HG02642 (cell line): ENCODE data around the gene PTPN14.

ENCODE experiments used
- ATAC-seq: cut with Tn5 transposase; IDR thresholded peaks from one replicate; pipeline ENCODE4 v1.9.1; 2021; ENCODE audit warnings: mild to moderate bottlenecking; ENCODE audit not compliant: unreplicated experiment, poor library complexity

Gene PTPN14

DNA sequence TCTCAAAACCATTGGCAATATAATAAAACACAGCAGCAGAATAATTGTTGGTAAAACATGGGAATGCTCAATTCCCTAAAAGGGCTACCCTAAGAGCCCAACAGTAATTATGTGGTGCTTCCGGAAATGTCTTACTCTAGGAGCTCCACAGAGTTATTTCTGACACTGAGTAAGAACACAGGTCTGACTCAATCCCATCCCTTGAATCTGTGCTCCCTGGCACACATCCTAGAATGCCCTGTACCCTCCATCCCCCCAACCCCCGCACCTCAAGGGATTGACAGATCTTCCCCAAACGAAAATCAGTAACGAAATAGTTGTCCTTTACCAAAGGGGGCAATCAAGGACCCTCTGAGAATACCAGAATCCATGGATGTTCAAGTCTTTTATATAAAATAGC is 198.6 kb downstream of the PTPN14 start:
- no peak for ATAC-seq

DNA sequence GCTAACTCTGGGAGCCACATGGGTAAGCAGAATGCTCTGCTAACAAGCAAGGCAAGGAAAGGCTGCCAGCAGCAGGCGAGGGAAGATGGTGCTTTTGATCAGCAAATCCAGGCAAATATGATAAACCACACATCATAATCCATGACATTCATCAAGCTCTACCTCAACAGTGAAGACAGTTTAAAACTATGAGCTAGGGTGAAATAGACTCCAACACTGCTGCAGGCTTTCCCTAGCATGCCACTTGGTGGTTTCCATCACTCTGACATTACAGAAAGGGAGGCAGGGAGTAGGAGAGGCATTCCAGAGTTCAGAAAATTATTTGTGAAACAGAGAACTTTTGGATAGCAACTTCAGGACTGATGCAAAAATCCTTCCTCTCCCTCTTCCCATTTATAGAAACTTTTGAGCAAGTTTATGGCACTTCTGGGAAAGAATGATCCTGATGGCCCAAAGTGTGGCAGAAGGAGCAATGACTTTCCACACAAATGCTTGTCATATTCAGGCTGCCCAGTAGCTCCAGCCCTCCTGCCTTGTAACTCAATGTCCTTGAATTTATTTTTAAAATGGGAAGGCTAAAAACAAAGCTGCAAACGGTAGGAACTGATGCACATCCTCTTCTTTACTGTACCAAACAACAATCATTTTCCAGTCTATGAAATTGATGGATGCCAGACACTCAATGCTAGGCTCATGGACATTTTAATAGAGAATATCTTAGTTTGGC is 199.7 kb downstream of the PTPN14 start:
- ATAC-seq, result no peak

DNA sequence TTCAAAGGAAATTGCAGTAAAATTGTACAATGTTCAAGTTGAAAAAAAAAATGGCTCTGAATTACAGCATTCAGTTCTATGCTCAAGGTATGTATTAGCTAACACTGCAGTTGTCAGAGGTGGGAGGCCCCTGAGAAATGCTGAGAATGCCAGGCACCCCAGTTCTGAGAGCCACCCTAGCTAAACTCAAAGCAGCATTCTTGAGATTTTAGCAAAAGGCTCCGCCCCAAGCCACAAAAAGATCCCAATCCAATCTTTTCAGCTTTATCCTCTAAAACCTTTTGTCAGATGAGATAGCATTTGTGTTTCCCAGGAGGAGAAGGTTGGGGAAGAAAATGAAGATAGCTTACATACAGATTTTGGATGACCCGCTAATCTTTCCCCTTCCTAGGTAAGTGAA is 201.6 kb downstream of the PTPN14 start:
- ATAC-seq, result no peak

DNA sequence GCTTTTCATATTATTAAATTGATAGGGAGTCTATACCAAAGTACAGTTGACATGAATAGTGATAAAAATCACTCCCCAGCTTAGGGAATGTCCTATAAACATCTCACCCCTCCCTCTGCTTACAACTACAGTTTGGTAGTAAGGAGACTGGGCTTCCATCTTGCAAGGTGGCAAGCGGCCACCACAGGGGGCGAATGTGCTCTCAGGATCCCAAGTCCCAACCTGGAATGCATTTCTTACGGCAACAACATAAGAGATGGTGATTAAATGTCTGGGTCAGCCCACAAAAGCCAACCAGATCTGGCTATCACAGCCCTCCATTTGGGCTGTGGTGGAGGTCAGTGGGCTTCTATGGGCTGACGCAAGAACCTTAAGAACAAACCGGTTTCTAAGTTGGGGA is 202.4 kb downstream of the PTPN14 start:
- no peak for ATAC-seq

DNA sequence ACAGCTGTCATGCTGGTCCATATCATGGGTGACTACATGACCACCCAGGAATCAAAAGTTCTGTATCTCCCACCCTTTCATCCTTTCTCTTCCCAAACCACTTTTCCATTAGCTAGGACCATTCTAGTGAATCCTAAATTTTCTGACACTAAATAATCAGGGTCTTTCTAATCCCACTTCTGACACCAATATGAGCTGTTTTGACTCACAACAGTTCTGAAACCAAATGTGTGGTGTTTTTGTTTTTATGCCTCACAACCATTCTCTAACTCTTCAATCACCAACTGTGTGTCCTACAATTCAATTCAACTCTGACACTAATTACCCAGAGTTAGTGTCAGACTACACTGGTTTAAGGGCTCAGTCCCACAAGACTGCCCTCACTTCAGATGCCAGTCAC is 206.5 kb downstream of the PTPN14 start:
- ATAC-seq, result no peak

DNA sequence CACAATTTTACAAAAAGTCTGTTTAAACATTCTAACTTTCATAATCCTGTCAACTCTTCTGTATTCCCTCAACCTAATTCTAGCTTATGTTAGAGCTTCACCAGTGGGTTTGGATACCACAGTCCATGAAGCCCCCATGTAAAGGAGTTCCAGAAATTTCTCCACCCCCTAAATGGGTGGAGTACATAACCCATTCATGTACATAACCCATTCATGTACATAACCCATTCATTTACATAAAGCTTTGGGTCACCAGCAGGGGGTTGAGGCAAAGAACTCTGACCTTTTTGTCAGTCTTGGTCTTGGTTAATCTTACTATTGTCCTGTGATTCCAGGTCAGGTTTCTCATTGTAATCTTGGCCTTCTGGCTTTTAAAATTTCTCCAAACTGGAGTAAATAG is 208.9 kb downstream of the PTPN14 start:
- ATAC-seq, result no peak

DNA sequence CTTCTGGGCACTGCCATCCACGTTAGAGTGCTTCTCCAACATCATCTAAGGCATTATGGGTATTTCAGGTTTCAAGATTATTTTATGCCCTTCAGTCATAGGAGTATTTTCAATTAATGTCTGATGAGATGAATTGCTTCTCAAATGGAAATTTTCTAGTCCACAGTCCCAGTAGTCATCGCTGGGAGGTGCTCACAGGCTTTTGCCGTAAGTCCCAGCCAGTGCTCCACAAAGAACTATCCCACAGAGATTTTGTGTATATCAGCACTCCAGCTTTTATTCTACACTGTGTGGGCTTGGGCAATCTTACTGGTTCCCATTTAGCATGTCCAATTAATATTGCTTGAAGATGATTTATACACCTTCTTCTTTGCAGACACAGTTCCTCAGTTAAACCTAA is 209.5 kb downstream of the PTPN14 start:
- ATAC-seq, result no peak

DNA sequence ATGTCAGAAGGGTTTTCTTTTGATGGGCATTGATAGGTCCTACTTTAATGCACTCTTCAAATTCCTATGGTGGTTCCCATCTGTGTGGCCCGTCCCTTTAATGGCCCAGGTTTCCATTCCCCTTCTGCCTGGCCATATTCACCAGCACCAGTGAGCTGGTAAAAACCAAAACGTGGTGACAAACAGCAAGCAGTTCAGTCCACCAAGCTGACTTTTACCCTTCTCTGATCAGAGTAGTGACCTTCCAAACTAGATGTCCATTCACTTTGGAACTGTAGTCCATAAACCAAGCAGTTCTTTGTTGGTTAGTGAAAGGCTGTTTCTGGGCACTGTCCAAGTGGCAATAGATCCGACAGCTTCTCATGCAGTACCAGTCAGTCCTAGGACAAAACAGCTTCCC is 209.9 kb downstream of the PTPN14 start:
- no peak for ATAC-seq

DNA sequence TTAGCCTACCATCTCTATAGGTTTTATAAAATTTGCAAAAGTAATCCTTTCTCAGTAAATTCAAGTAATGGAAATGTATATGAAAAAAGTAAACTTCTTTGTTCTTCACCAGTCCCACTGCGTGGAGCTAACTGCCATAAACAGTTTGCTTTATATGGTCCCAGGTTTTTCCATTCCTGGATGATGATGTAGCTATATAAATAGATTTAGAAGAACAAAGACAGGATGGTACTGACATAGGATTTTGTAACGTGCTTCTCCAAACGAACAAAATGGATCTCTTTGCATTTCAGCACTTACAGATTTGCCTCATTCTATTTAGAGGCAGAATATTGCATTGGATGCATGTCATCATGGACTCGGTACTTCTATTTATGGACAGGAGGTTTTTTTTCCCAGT is 213.2 kb downstream of the PTPN14 start:
- ATAC-seq, result no peak

DNA sequence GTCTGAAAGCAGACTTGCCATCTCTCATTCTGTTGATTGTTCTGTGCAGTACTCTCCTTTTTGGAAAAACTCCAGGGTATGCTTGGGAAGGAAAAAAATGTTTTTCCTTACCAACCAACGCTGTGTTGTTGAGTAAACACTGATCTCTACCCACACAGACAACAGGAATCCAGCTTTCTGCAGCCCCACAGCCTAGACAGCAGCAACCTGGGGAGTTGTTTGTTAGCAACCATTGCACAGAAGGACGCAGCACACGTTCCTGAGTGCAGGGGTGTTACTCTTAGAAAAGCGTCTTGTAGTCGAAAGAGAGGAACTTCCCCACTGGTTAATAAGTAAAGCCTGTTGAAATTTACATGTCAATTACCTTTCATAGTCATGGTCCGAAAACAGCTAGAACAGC is 213.9 kb downstream of the PTPN14 start:
- ATAC-seq, result no peak

DNA sequence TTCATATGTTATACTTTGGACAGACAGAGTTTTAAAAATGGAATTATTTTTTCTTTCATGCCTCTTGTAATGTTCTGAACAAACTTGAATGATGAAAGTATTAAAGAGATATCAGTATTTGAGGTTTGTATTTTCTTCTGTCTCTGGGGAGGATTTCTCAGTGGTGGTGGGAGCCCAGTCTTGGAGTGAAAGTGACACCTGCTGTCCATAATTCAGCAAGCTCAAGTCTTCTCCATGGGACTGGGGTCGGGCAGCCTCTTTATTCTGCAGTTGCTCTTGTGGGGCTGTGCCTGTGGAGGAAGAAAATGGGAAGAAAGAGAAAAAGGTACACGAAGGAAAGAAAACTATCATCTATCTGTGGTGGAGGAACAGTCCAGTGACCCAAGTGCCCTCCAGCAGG is 214.4 kb downstream of the PTPN14 start:
- ATAC-seq, result no peak

DNA sequence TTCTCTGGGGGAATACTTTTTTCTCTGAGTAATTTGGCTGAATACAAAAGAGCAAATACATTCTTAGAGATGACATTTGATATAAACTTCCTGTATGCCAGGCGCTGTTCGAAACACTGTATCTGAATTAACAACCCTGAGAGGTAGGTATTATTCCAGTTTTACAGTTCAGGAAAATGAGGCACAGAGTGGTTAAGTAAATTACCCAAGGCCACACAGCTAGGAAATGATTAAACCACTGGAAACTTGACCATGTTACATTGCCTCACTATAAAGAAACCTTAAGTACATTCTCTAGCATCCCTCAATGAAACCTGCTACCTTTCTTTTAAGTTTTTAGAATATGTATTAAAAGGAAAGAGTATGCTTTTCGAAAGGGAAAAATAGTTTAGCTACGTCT is 215.8 kb downstream of the PTPN14 start:
- no peak for ATAC-seq

DNA sequence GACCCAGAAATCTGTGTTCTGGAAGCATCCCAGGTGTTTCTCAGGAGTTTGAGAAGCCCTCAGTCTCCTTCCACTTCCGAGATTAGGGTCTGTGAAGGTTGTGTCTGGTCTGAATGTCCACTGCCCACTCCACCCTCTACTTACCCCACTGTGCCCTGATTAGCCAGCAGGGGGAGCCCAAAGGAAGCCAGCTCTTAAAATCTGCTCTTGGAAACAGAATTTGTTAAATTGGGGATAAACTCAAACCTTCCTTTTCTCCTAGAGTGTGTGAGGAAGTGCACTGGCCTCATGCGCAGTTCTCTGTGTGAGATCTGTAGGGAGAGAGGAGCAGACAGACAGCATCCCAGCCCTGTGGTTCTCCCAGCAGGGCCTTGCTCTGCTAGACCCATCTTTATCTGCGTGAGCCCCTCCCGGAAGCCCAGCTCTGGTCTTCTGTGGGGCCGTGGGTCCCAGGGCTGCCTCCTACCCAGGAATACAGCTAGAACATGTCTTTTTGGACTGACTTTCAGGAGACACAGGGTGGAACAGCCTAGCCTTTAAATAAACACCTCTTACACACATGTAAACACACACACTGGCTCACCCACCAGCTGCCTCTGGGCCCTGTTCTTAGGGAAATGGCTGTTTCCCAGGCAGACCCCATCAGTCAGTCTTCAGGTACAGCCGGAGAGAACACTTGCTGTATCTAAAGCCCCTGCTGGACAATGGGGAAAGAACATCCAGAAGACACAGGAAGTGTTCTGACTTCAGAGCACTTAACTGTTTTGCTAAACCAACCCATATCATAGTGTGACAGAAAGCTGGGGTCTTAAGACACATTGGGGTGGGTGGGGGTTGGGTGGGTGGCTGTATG is 218.2 kb downstream of the PTPN14 start:
- peak; percentile 38 for ATAC-seq

DNA sequence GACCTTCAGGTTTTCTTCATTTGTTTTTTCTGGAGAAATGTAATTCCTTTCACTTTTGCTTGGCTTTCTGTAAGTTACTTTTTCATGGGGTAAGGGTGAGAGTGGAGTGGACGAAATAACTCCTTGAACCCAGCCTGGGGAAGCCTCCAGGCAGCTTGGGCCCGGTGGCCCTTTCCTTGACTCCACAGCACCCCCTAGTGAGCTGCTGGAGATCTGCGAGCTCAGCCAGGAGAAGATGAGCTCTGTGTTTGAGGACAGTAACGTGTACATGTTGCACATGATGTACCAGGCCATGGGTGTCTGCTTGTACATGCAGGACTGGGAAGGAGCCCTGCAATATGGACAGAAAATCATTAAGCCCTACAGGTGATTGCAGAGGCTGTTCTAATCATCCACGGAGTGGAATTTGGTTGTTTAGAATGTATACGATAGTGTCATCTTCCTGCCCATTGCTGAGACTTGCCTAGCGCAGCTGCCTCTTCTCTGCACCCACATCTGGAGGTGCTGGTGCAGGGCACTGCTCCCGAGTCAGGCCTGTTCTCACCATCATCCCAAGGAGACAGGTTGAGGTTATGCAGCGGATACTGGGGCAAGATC is 219.5 kb downstream of the PTPN14 start:
- ATAC-seq, result peak; percentile 42

DNA sequence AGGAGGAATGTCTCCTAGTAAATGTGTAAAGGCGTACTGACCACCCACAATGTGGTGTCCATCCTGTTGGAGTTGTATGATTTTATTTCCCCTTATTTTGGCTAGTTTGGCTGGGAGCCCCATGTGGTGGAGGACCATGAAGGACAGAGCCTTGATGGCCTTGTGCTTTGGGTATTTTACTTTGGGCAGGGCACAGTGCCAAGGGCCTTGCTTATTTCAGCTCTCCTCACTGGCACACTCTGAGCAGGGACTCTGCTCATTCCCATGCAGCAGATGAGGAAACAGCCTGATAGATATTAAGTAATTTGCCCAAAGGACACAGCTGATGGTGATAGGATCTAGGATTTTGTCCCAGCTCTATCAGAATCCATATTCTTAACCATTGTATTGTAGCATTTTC is 220.2 kb downstream of the PTPN14 start:
- no peak for ATAC-seq

DNA sequence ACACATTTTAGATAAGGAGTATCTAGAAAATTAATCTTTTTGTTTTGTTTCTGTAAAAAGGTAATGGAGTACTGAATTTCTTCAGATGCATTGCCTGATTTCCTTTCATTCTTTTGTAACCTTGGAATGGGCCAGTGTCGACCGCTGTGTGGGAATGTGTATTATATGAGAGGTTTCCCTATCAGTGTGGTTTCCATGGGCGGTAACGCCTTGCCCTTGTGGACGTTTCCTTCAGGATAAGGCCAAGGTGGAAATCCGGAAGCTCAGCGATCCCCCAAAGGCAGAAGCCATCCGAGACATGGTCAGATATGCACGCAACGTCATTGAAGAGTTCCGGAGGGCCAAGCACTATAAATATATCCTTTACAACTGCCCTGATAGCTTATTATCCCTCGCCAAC is 220.7 kb downstream of the PTPN14 start:
- ATAC-seq, result no peak

DNA sequence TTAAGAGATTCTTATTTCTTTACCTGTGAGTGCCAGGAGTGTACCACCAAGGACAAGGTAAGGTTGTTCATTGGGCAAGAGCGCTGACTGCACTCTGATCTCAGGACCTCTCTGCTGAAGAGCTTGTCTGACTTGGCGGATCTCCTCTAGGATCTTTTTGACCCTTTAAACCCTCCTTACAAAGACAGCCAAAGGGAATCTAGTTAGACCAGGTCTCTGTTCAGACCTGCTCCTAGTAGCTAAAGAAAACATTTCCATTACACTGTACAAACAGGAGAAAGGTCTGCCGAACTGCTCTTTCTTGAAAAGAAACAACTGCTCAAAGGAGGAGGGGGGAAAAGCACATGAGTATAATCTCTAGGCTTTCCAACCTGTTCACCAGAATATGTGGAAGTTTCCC is 221.2 kb downstream of the PTPN14 start:
- no peak for ATAC-seq

DNA sequence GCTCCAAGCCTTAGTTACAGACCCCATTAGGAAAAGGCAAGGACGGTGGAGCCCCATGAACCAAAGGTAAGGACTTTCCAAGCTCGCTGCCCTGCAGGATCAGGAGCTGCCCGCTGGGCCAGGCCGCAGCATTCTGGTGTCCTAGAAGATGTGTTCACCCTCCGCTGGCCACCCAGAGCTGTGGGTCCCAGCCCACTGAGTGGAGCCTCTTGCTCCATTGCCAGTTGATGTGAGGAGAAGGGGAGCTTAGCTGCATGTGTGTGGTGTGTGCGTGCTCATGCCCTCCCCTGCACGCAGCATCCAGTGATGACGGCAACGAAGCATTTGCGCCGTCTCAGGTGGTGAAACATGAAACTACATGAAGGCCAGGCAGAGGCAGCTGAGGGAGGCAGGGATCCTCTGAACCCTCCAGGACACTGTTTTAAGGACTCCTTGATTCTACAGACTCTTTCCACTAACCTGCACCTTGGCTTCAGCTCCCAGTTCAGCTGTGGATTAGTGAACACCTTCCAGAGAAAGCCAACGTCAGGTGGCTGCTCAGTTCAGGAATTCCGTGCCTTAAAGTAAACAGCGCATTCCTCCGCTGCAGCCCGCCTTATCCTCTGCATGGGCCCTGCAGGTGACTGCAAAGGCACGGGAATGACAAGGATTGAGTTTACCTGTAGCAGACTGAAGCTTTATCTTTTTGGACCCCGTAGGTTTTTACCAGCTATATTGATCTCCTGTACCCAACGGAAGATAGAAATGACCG is 221.8 kb downstream of the PTPN14 start:
- ATAC-seq, result no peak

DNA sequence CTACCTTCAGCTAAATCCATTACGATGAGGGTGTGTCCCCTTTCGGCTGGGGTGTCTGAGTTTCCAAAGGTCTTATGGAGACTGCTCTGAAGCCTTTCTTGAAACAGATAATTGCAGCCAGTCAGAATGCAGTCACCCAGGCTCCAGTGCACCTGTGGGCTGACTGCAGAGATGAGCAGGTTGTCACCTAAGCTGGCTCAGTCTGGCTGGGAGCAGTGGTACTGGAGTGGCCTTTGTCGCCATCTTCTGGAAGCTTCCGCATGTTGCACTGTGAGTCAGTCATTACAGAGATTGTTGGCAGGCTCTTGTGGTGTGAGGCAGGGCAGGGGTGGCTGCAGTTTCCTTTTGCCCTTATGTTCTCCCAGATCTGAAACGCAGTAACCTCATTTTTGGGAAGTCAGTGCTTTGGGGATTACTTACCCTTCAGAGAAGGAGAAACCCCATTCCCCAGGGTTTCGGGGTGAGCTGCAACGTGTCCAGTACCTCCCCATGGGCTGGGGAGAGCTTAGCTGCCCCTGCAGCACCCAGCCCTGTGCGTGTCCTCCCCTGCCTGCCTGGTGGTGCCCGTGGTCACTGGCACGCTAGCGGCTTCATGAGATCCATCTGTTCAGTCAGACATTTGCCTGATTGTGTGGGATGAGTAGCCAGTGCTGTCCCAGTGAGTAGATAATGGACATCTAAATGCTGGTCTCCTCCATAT is 222.5 kb downstream of the PTPN14 start:
- ATAC-seq, result peak; percentile 92

DNA sequence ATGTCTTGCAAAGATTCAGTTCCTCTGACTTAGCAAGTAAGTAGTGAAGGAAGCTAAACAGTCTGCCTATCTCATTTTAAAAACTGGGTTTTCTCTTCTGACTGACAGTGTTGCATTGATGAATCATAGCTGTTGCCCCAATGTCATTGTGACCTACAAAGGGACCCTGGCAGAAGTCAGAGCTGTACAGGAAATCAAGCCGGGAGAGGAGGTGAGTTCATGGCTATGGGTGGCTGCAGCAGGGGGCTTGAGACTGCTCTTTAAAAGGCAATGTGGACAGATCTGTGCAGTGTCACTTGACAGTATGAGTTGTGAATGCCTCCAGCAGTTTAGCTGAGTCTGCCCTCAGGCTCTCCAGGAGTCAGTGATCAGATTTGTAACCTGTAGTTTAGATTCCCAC is 223.9 kb downstream of the PTPN14 start:
- ATAC-seq, result no peak
